ENCODE measurements around the gene TMEM88.

Gene TMEM88

GRCh38 chr17:7843536-7844291, 11.2 kb upstream of the TMEM88 start:
- peak; percentile 84 for DNase-seq (ENCODE audit: low read depth)

DNA sequence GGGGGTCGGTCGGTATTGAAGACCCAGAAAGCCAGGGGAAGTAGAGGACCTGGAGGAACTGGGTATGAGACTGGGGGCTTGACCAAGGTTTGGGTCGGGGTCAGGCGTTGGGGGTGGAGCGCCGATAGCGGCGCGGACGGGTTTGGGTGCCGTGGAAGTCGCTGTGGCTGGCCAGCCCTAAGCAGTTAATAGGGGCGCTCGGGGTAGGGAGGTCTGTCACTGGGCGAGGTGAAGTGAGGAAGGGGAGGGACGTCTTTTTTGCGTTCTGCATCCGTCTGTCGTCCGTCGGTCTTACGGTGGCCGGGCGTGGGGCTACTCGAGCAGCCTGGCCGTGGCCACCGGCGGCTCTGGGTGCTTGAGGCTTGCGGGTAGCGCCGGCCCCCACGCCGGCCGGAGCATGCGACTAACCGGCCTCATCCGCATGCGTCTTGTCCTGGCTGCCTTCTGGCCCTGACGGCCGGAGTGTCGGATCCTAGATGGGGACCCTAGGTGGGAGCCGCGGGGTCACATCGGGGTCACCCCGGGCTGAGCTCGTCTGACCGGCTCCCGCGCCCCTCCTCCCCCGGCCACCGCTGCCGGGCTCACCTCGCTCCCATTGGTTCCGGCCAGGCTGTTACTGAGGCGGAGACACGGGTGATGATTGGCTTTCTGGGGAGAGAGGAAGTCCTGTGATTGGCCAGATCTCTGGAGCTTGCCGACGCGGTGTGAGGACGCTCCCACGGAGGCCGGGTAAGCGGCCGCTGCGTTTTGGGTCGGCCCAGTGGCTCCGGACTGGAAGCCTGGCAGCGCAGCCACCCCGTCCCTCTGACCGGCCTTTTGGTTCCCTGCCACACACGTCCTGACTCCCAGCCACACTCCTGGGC, 10.3 kb upstream of the TMEM88 start:
- DNase-seq (ENCODE audit: low read depth), result peak; percentile 55

DNA sequence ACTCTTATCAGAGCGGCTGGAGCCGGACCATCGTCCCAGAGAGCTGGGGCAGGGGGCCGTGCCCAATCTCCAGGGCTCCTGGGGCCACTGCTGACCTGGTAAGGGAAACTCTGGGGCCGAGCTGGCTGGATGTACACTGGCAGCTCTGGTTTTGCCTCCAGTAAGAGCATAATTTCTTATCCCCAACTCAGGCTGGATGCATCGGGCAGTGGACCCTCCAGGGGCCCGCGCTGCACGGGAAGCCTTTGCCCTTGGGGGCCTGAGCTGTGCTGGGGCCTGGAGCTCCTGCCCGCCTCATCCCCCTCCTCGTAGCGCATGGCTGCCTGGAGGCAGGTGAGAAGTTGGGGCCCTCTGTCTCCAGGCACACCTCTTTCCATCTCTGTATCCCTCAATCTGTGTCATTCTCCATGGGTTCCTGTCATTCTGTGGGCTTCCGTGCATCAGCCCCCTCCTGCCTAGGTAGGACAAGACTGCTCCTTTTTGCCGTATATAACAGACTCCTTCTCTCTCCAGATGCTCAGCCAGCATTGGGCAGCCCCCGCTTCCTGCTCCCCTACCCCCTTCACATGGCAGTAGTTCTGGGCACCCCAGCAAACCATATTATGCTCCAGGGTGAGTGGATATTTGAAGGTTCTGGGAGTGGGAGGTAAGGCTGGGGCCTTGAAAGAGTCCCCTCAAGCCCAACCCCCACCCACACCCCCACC, 9.4 kb upstream of the TMEM88 start:
- no peak for DNase-seq (ENCODE audit: low read depth)

DNA sequence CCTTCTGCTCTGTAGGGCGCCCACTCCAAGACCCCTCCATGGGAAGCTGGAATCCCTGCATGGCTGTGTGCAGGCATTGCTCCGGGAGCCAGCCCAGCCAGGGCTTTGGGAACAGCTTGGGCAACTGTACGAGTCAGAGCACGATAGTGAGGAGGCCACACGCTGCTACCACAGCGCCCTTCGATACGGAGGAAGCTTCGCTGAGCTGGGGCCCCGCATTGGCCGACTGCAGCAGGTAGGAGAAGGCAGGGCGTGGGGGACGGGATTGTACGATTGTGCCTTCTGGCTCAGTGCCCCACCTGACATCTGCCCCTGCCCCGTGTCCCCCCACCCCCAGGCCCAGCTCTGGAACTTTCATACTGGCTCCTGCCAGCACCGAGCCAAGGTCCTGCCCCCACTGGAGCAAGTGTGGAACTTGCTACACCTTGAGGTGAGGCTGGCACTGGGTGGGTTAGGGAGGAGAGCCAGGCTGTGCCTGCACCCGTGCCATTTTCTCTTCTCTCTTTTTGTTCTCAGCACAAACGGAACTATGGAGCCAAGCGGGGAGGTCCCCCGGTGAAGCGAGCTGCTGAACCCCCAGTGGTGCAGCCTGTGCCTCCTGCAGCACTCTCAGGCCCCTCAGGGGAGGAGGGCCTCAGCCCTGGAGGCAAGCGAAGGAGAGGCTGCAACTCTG, 8.7 kb upstream of the TMEM88 start:
- no peak for DNase-seq (ENCODE audit: low read depth)

DNA sequence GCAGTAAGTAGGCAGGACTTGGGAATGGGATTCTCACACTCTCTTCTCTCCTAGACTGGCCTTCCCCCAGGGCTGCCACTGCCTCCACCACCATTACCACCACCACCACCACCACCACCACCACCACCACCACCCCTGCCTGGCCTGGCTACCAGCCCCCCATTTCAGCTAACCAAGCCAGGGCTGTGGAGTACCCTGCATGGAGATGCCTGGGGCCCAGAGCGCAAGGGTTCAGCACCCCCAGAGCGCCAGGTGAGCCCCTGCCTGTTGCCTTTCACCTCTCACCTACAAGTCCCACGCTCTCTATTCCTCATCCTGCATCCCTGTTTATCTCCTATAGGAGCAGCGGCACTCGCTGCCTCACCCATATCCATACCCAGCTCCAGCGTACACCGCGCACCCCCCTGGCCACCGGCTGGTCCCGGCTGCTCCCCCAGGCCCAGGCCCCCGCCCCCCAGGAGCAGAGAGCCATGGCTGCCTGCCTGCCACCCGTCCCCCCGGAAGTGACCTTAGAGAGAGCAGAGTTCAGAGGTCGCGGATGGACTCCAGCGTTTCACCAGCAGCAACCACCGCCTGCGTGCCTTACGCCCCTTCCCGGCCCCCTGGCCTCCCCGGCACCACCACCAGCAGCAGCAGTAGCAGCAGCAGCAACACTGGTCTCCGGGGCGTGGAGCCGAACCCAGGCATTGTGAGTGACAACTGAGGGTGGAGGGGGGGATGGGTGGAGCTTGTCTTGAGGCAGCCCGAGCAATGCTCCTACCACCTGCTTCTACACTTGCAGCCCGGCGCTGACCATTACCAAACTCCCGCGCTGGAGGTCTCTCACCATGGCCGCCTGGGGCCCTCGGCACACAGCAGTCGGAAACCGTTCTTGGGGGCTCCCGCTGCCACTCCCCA, 7.9 kb upstream of the TMEM88 start:
- no peak for DNase-seq (ENCODE audit: low read depth)

GRCh38 chr17:7848131-7848579, 6.7 kb upstream of the TMEM88 start:
- DNase-seq (ENCODE audit: low read depth), result no peak

GRCh38 chr17:7848739-7849129, 6.1 kb upstream of the TMEM88 start:
- no peak for DNase-seq (ENCODE audit: low read depth)

GRCh38 chr17:7849130-7849750, 5.6 kb upstream of the TMEM88 start:
- DNase-seq (ENCODE audit: low read depth), result no peak

DNA sequence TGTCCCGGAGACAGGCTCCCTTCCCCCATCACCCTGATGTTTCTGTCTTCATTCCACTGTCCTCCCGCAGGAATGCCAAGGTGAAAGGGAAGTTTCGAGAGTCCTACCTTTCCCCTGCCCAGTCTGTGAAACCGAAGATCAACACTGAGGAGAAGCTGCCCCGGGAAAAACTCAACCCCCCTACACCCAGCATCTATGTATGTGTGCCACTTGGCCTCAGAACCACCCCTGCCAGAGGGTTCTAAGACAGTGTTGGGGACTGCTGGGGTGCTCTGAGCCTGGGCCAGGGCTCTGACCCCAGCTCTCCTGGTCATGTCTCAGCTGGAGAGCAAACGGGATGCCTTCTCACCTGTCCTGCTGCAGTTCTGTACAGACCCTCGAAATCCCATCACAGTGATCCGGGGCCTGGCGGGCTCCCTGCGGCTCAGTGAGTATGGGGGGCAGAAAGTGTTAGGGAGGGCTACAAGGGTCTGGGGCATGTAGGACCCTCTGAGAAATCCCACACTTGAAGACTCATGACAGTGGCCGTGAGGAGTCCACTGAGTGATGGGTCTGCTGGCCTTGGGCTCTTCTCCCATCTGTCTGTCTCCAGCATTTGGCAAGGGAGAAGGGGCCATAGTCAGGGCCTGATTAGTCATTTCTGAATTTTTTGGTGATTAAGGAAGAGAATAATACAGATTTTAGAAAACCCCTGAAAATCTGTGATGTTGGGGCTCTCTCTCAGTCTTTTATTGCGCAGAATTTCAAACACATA, 4.9 kb upstream of the TMEM88 start:
- DNase-seq (ENCODE audit: low read depth), result no peak

GRCh38 chr17:7850701-7851437, 4.0 kb upstream of the TMEM88 start:
- DNase-seq (ENCODE audit: low read depth), result no peak

DNA sequence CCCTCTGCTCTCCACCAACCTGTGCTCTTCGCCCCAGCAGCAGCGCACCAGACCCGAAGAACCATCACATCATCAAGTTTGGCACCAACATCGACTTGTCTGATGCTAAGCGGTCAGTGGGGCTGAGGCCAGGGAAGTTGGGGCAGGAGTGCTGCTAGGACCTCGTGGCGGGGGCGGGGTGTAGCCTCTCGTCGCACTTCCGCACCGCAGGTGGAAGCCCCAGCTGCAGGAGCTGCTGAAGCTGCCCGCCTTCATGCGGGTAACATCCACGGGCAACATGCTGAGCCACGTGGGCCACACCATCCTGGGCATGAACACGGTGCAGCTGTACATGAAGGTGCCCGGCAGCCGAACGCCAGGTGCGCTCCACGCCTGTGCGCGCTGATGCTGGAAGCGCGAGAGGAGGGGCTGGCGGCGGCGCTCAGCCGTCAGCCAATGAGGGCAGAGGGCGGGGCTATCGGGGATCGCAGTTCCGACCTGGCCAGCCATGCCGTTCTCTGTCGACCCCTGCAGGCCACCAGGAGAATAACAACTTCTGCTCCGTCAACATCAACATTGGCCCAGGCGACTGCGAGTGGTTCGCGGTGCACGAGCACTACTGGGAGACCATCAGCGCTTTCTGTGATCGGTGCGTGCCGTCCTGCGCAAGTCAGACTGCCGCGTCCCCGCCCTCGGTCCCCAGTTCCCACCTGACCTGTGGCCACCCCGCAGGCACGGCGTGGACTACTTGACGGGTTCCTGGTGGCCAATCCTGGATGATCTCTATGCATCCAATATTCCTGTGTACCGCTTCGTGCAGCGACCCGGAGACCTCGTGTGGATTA, 3.2 kb upstream of the TMEM88 start:
- DNase-seq (ENCODE audit: low read depth), result peak; percentile 85

GRCh38 chr17:7852262-7852670, 2.6 kb upstream of the TMEM88 start:
- DNase-seq (ENCODE audit: low read depth), result no peak

- DNase-seq (ENCODE audit: low read depth), result no peak
These were observed 1.8 kb upstream of the TMEM88 start for GRCh38 chr17:7852919-7853690.

GRCh38 chr17:7853691-7854038, 1.2 kb upstream of the TMEM88 start:
- no peak for DNase-seq (ENCODE audit: low read depth)

GRCh38 chr17:7854078-7854777, 638 bp upstream of the TMEM88 start:
- DNase-seq (ENCODE audit: low read depth), result no peak

DNA sequence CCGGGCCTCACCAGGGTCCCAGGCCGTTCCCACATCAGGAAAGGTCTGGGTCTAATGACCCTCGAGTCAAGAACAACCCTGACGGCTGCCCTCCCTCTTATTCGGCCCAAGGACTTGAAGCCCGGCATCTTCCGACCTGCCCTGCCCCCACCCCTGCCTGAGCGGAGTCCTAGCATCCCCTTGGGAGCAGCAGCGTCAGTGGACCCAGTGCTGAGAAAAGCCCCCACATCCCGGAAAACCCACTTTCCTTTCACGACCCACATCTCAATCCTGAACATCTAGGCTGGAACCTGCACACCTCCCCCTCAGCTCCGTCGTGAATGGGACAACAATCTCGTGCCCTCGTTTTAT, 769 bp downstream of the TMEM88 start:
- DNase-seq (ENCODE audit: low read depth), result no peak
